RWPE1 (cell line): ENCODE results near the gene NAIF1.
A peak's percentile ranks its signal among the peaks of the same experiment; 100 is the strongest.

ENCODE experiments used
- CTCF ChIA-PET: fragments of 350-600 bp; sonication (Branson Sonifier 250); formaldehyde crosslinking; extraction: SDS; loops from one replicate; lab custom pipeline; 2021; lab: Yijun Ruan, JAX
- POLR2A ChIA-PET: fragments of 400-600 bp; formaldehyde crosslinking; extraction: SDS; loops from one replicate; lab custom pipeline; 2020; ENCODE audit warnings: antibody characterized with exemption; ENCODE audit not compliant: low non-redundant PET; lab: Yijun Ruan, JAX
- DNase-seq: peaks from one replicate; pipeline ENCODE4 v3.0.0; 2012; ENCODE audit warnings: low spot score
- H3K27ac ChIP-seq: fragments of 450-650 bp; 2 replicates; pipeline ENCODE4 v1.5.1; 2017
- CTCF ChIP-seq: fragments of 450-650 bp; conservative IDR thresholded peaks from 2 replicates; pipeline ENCODE4 v1.5.1; 2017; ENCODE audit warnings: low read depth, mild to moderate bottlenecking

Gene NAIF1

DNA sequence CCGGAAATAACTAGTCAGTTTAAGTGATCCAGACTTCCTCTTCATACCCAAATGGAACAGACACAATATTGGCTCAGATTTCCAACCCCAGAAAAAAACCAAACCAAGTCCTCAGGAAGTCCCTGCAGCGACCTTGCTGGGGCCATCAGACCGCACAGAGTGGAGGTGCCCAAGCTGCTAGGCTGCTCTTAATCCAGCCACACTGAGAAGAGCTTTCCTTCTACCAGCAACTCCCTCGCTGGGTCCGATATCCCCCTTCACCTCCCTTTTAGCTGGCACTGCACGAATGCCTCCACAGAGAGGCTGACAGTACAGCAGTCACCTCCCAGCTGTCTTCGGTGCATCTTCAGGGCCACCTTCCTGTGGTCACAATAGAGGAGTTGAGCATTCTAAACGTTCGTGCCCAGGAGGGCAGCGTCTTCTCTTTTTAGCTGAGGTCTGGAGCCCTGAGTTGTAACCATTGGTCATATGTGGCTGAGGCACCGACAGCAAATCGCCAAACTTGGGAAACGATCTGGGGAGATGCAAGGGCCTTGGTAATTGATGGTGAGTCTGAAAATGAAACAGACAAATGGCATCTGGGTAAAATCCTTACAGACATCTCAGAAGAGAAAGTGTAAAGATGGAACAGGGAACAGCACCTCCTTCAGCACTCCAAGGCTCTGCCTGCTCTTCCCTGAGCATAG is 5.7 kb downstream of the NAIF1 start:
- DNase-seq: no peak
- TF ChIP-seq CTCF: no peak
- ChIA-PET CTCF (interaction anchor here (1.5 kb wide), 1 partner anchor 26 kb away, joined by 5 read pairs; no protein-coding TSS in a partner anchor), POLR2A (no interaction called here)
- peak overlapping the region; percentile 12; the same call in 1 of the 2 replicates for H3K27ac ChIP-seq

DNA sequence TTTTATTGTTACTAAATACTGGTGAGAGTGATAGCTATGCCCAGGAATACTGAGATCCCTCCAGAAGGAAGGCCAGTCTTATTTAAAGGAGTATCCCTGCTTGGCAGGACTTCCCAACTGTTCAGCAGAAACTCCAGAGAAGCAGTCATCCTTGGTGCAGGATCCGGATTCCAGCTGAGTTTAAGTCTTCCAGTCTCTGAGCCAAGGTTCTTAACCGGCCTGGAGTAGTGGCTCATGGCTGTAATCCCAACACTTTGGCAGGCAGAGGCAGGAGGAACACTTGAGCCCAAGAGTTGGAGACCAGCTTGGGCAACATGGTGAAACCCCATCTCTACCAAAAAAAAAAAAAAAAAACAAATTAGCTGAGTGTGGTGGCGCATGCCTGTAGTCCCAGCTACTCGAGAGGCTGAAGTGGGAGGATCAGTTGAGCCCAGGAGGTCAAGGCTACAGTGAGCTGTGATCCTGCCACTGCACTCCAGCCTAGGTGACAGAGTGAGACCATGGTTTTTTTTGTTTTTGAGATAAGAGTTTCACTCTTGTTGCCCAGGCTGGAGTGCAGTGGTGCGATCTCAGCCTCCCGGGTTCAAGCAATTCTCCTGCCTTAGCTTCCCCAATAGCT is 7.6 kb downstream of the NAIF1 start:
- no peak for DNase-seq
- CTCF ChIA-PET: interaction anchor here (0.7 to 1.7 kb wide), 2 partner anchors 58 to 138 kb away, joined by 5 to 10 read pairs; no protein-coding TSS in a partner anchor
- TF ChIP-seq CTCF: no peak
- no peak overlapping the region for H3K27ac ChIP-seq
- POLR2A ChIA-PET: interaction anchor here (0.7 kb wide), 2 partner anchors 25 to 751 kb away, joined by 4 to 8 read pairs; no protein-coding TSS in a partner anchor

GRCh38 chr9:128057724-128058409 is 9.3 kb downstream of the NAIF1 start:
- no peak for TF ChIP-seq CTCF
- DNase-seq: no peak
- CTCF ChIA-PET: interaction anchor here (0.7 to 1.7 kb wide), 3 partner anchors 16 to 60 kb away, joined by 3 to 10 read pairs (median 3); no protein-coding TSS in a partner anchor
- H3K27ac ChIP-seq: no peak overlapping the region
- POLR2A ChIA-PET: no interaction called here

- TF ChIP-seq CTCF: no peak
- no peak overlapping the region for H3K27ac ChIP-seq
- ChIA-PET POLR2A (interaction anchor here (0.6 kb wide), 1 partner anchor 355 kb away, joined by 3 read pairs; no protein-coding TSS in a partner anchor), CTCF (no interaction called here)
- DNase-seq: no peak
Measured at GRCh38 chr9:128056887-128057723, 10.0 kb downstream of the NAIF1 start.

GRCh38 chr9:128056086-128056485 is 11.0 kb downstream of the NAIF1 start:
- CTCF ChIA-PET: interaction anchor here (1.1 kb wide), 1 partner anchor 21 kb away, joined by 7 read pairs; no protein-coding TSS in a partner anchor
- POLR2A ChIA-PET: interaction anchor here (0.6 kb wide), 1 partner anchor 10 kb away, joined by 3 read pairs; no protein-coding TSS in a partner anchor
- H3K27ac ChIP-seq: no peak overlapping the region; the same call in 1 of the 2 replicates
- DNase-seq: no peak
- no peak for TF ChIP-seq CTCF
